IMR-90 (cell line): ENCODE measurements around the gene GATA2. TPM values are rescaled to one million over a fixed set of nuclear protein-coding genes. Genes with fewer than 3 reads are reported as not detected.

Experiments used
- ATAC-seq: fragments of 200-7000 bp; cut with Tn5 transposase; 2 replicates; pipeline ENCODE4 v1.9.1; 2020; ENCODE audit warnings: low read depth, mild to moderate bottlenecking, moderate library complexity
- BruUV-seq: library from RNA; stranded (reverse); fragments of 400-500 nt; replicated peaks from 2 replicates; lab custom pipeline; 2021; lab: Mats Ljungman, UMichigan
- CTCF ChIA-PET: fragments of 300-600 bp; formaldehyde crosslinking; extraction: SDS; loops from one replicate; lab custom pipeline; 2021; ENCODE audit warnings: antibody characterized with exemption; lab: Yijun Ruan, JAX
- POLR2A ChIA-PET: fragments of 300-600 bp; sonication (Branson Sonifier 250); formaldehyde crosslinking; loops from one replicate; lab custom pipeline; 2022; ENCODE audit warnings: antibody characterized with exemption; ENCODE audit not compliant: unreplicated experiment; lab: Charles Lee
- DNase-seq: peaks from one replicate; pipeline ENCODE4 v3.0.0; 2013
- H2AFZ ChIP-seq: replicated peaks from 2 replicates; pipeline ENCODE3; 2013; ENCODE audit warnings: low read length, mild to moderate bottlenecking; ENCODE audit not compliant: poor library complexity
- H2AK5ac ChIP-seq: 2 replicates; pipeline ENCODE4 v1.6.1; 2013; ENCODE audit warnings: low read depth, low read length, inconsistent platforms
- H2AK9ac ChIP-seq: replicated peaks from 2 replicates; pipeline ENCODE3; 2013; ENCODE audit warnings: mild to moderate bottlenecking, low read depth, low read length, moderate library complexity; ENCODE audit not compliant: poor library complexity
- H2BK120ac ChIP-seq: 2 replicates; pipeline ENCODE4 v1.6.1; 2013; ENCODE audit warnings: low read depth, low read length, inconsistent platforms
- H2BK15ac ChIP-seq: 3 replicates; pipeline ENCODE4 v1.6.1; 2013; ENCODE audit warnings: low read depth, low read length, inconsistent platforms
- H2BK20ac ChIP-seq: 2 replicates; pipeline ENCODE4 v1.6.1; 2013; ENCODE audit warnings: low read depth, mild to moderate bottlenecking, inconsistent platforms, low read length, moderate library complexity
- H2BK5ac ChIP-seq: 2 replicates; pipeline ENCODE4 v1.6.1; 2013; ENCODE audit warnings: mild to moderate bottlenecking, low read depth, low read length, inconsistent platforms; ENCODE audit not compliant: poor library complexity, severe bottlenecking
- H3K14ac ChIP-seq: replicated peaks from 2 replicates; pipeline ENCODE4 v1.6.1; 2013; ENCODE audit warnings: low read depth, low read length, inconsistent platforms
- H3K18ac ChIP-seq: 2 replicates; pipeline ENCODE4 v1.6.1; 2013; ENCODE audit warnings: low read depth, low read length, control low read depth
- H3K23ac ChIP-seq: 2 replicates; pipeline ENCODE4 v1.6.1; 2013; ENCODE audit warnings: low read depth, low read length, inconsistent platforms
- H3K27ac ChIP-seq: 2 replicates; pipeline ENCODE4 v1.5.1; 2013; ENCODE audit warnings: mild to moderate bottlenecking, control low read depth, low read length; ENCODE audit not compliant: insufficient read depth
- H3K27me3 ChIP-seq: 2 replicates; pipeline ENCODE4 v1.6.1; 2013; ENCODE audit warnings: low read length; ENCODE audit not compliant: control insufficient read depth, insufficient read depth
- H3K36me3 ChIP-seq: 2 replicates; pipeline ENCODE4 v1.6.1; 2013; ENCODE audit warnings: low read length, mixed read lengths; ENCODE audit not compliant: control insufficient read depth, insufficient read depth
- H3K4ac ChIP-seq: 2 replicates; pipeline ENCODE4 v1.6.1; 2013; ENCODE audit warnings: low read depth, low read length, inconsistent platforms
- H3K4me1 ChIP-seq: 2 replicates; pipeline ENCODE4 v1.6.1; 2013; ENCODE audit warnings: low read length, mixed read lengths; ENCODE audit not compliant: control insufficient read depth, insufficient read depth
- H3K4me2 ChIP-seq: 2 replicates; pipeline ENCODE4 v1.6.1; 2013; ENCODE audit warnings: low read depth, mild to moderate bottlenecking, control low read depth, low read length, moderate library complexity
- H3K4me3 ChIP-seq: 2 replicates; pipeline ENCODE4 v1.5.1; 2013; ENCODE audit warnings: low read depth, mild to moderate bottlenecking, control low read depth, low read length, moderate library complexity; ENCODE audit not compliant: insufficient read depth
- H3K56ac ChIP-seq: 2 replicates; pipeline ENCODE4 v1.6.1; 2013; ENCODE audit warnings: low read length, inconsistent platforms; ENCODE audit not compliant: insufficient read depth; ENCODE audit errors: extremely low read depth
- H3K79me1 ChIP-seq, 2 experiments: 2 replicates each; pipeline ENCODE4 v1.6.1; 2013; ENCODE audit warnings: low read length in 2 of 2, inconsistent platforms in 1 of 2, low read depth in 1 of 2
- H3K9ac ChIP-seq: 2 replicates; pipeline ENCODE4 v1.6.1; 2013; ENCODE audit warnings: low read depth, low read length, control low read depth
- H3K9me1 ChIP-seq: 2 replicates; pipeline ENCODE4 v1.6.1; 2013; ENCODE audit warnings: low read length, inconsistent platforms; ENCODE audit not compliant: insufficient read depth
- H3K9me3 ChIP-seq: 2 replicates; pipeline ENCODE4 v1.6.1; 2013; ENCODE audit warnings: low read length; ENCODE audit not compliant: control insufficient read depth, insufficient read depth
- H4K20me1 ChIP-seq: 2 replicates; pipeline ENCODE4 v1.6.1; 2013; ENCODE audit warnings: low read length, inconsistent platforms; ENCODE audit not compliant: insufficient read depth
- H4K5ac ChIP-seq: 2 replicates; pipeline ENCODE4 v1.6.1; 2013; ENCODE audit warnings: mild to moderate bottlenecking, low read depth, low read length, control low read depth
- H4K8ac ChIP-seq, 2 experiments: 2 replicates each; pipeline ENCODE4 v1.6.1; 2013; ENCODE audit warnings: low read depth in 2 of 2, low read length in 2 of 2, control low read depth in 1 of 2, inconsistent platforms in 1 of 2
- H4K91ac ChIP-seq: 2 replicates; pipeline ENCODE4 v1.6.1; 2013; ENCODE audit warnings: low read depth, low read length, inconsistent platforms; ENCODE audit not compliant: insufficient read depth
- BHLHE40 ChIP-seq: fragments of 150-350 bp; IDR thresholded peaks from 2 replicates; pipeline ENCODE4 v1.6.1; 2016; ENCODE audit warnings: mild to moderate bottlenecking, low read depth, low read length
- CEBPB ChIP-seq: IDR thresholded peaks from 2 replicates; pipeline ENCODE4 v1.6.1; 2012; ENCODE audit warnings: low read depth, low read length, improper control_type of control experiment
- CHD1 ChIP-seq: IDR thresholded peaks from 2 replicates; pipeline ENCODE4 v1.6.1; 2012; ENCODE audit warnings: low read depth, low read length, improper control_type of control experiment
- CTCF ChIP-seq: conservative IDR thresholded peaks from 2 replicates; pipeline ENCODE4 v1.5.1; 2012; ENCODE audit warnings: mild to moderate bottlenecking, low read depth, low read length, improper control_type of control experiment
- ELK1 ChIP-seq: fragments of 150-350 bp; IDR thresholded peaks from 2 replicates; pipeline ENCODE4 v1.6.1; 2016; ENCODE audit warnings: low read depth, mild to moderate bottlenecking, low read length, moderate library complexity, borderline replicate concordance
- FOS ChIP-seq: fragments of 150-350 bp; IDR thresholded peaks from 2 replicates; pipeline ENCODE4 v1.6.1; 2016; ENCODE audit warnings: low read depth, low read length
- MAZ ChIP-seq: IDR thresholded peaks from 2 replicates; pipeline ENCODE4 v1.6.1; 2012; ENCODE audit warnings: low read depth, mild to moderate bottlenecking, low read length, improper control_type of control experiment, moderate library complexity, borderline replicate concordance
- MXI1 ChIP-seq: IDR thresholded peaks from 2 replicates; pipeline ENCODE4 v1.6.1; 2012; ENCODE audit warnings: low read depth, mild to moderate bottlenecking, low read length, moderate library complexity, borderline replicate concordance
- NFE2L2 ChIP-seq: fragments of 150-350 bp; IDR thresholded peaks from 2 replicates; pipeline ENCODE4 v1.6.1; 2016; ENCODE audit warnings: low read depth, mild to moderate bottlenecking, low read length
- POLR2A ChIP-seq: IDR thresholded peaks from 2 replicates; pipeline ENCODE4 v1.6.1; 2012; ENCODE audit warnings: mild to moderate bottlenecking, low read depth, low read length
- RAD21 ChIP-seq: IDR thresholded peaks from 2 replicates; pipeline ENCODE4 v1.6.1; 2012; ENCODE audit warnings: low read length, improper control_type of control experiment
- RCOR1 ChIP-seq: IDR thresholded peaks from 2 replicates; pipeline ENCODE4 v1.6.1; 2012; ENCODE audit warnings: mild to moderate bottlenecking, low read length, improper control_type of control experiment; ENCODE audit not compliant: insufficient replicate concordance
- RFX5 ChIP-seq: IDR thresholded peaks from 2 replicates; pipeline ENCODE4 v1.8.0; 2012; ENCODE audit warnings: low read depth, mild to moderate bottlenecking, low read length, moderate library complexity
- SMC3 ChIP-seq: fragments of 150-350 bp; IDR thresholded peaks from 2 replicates; pipeline ENCODE4 v1.6.1; 2016; ENCODE audit warnings: low read depth, mild to moderate bottlenecking, antibody characterized with exemption, low read length, moderate library complexity
- USF2 ChIP-seq: fragments of 150-350 bp; IDR thresholded peaks from 2 replicates; pipeline ENCODE4 v1.6.1; 2017; ENCODE audit warnings: mild to moderate bottlenecking, antibody characterized with exemption, low read length, low read depth
- WGBS, 2 experiments: methylation state at CpG; one replicate each; pipeline versions ENCODE4 v1.1.5 to v1.1.7; 2013; ENCODE audit warnings: missing lambda C conversion rate in 2 of 2; ENCODE audit not compliant: insufficient read length in 1 of 2; ENCODE audit errors: extremely low coverage in 2 of 2; 5-methylcytosine and 5-hydroxymethylcytosine counted together
- dilution Hi-C: fragments of 300-500 bp; cut with HindIII; formaldehyde crosslinking; loops from one replicate; pipeline ENCODE4 v1.14.3; 2018; ENCODE audit warnings: low sequenced_read_pairs; ENCODE audit not compliant: unreplicated experiment
- in situ Hi-C: fragments of 300-500 bp; cut with MboI; formaldehyde crosslinking; loops from 3 replicates; pipeline ENCODE4 v1.14.3; 2019; ENCODE audit warnings: low sequenced_read_pairs, inconsistent platforms, mixed read lengths
- intact Hi-C: fragments of 100-400 bp; cut with micrococcal nuclease; formaldehyde crosslinking; loops from 2 replicates; pipeline ENCODE4 v1.10.0; 2022
- polyA plus RNA-seq, 3 experiments: library from polyadenylated mRNA; depleted of rRNA; stranded (reverse); fragments of >200 nt; gene quantifications; 2 replicates each; pipeline ENCODE4 v1.2.3, GENCODE V29; 2012; ENCODE audit warnings: low replicate concordance in 1 of 3
- total RNA-seq: library from RNA; depleted of rRNA; stranded (reverse); fragments of >200 nt; gene quantifications from 2 replicates; pipeline ENCODE4 v1.2.3, GENCODE V29; 2012

GATA2 gene
- total and polyA plus RNA-seq, 2 of the 4 experiments (the other 2 are of a cell fraction): 2.2 to 13.5 TPM

GRCh38 chr3:128493570-128494366 lies 767 bp upstream of the GATA2 start:
- Histone ChIP-seq H3K9me1 (0 out of 2 replicates have a peak, but pooled peaks cover 4% of the 10 kb centered on the region), H2AFZ (no peak overlapping the region), H4K5ac (no peak overlapping the region), H3K36me3 (no peaks in the 10 kb centered on the region), H3K18ac (no peak overlapping the region), H3K27ac (no peak overlapping the region), H4K20me1 (peaks cover 16% of the 10 kb centered on the region), H2BK20ac (no peak overlapping the region), H3K23ac (no peak overlapping the region), H3K4ac (no peak overlapping the region), H3K4me1 (peaks cover 5% of the 10 kb centered on the region), H3K14ac (no peak overlapping the region), H3K9me3 (no peaks in the 10 kb centered on the region), H2BK15ac (no peak overlapping the region), H2AK9ac (no peak overlapping the region), H3K79me1 (peaks cover 3 to 10% of the 10 kb centered on the region in 2 experiments; a peak in 2 of 4 replicates), H3K9ac (no peak overlapping the region), H3K56ac (no peak overlapping the region), H3K4me3 (no peak overlapping the region), H3K27me3 (peaks cover 61% of the 10 kb centered on the region), H2BK120ac (no peak overlapping the region), H3K4me2 (no peak overlapping the region), H4K91ac (no peak overlapping the region), H4K8ac (no peak overlapping the region), H2BK5ac (no peak overlapping the region), H2AK5ac (no peak overlapping the region)
- ATAC-seq (no peak), DNase-seq (no peak)
- no TSS peak for BruUV-seq
- CTCF ChIA-PET: no interaction called here
- intact Hi-C loops (no loop called here), dilution Hi-C loops (no loop called here), in situ Hi-C loops (no loop called here)
- POLR2A ChIA-PET: no interaction called here
- 50% methylated on average over 10 of the region's 13 CpGs; no CpG with 5 or more reads in 1 of the 2 experiments for WGBS, 2 experiments
- TF ChIP-seq RFX5 (no peak), CHD1 (no peak), POLR2A (no peak), RCOR1 (no peak), RAD21 (no peak), MXI1 (no peak), CEBPB (no peak), FOS (no peak), ELK1 (no peak), MAZ (no peak), SMC3 (no peak), CTCF (no peak), NFE2L2 (no peak), USF2 (no peak), BHLHE40 (no peak)
